GM23248 (cell line): Measurements from ENCODE around the gene PGP. TPM values are rescaled to one million over a fixed set of nuclear protein-coding genes. Genes with fewer than 3 reads are reported as not detected.

ENCODE experiments used
- DNase-seq: peaks from one replicate; pipeline ENCODE4 v3.0.0-alpha.2; 2015
- H2AFZ ChIP-seq: fragments of 200-600 bp; sonication (generic); 2 replicates; pipeline ENCODE4 v1.6.1; 2016; ENCODE audit warnings: antibody characterized with exemption
- H3F3A ChIP-seq: fragments of 200-600 bp; sonication (generic); 2 replicates; pipeline ENCODE4 v1.6.1; 2016; ENCODE audit warnings: mild to moderate bottlenecking, antibody characterized with exemption, mixed run types; ENCODE audit not compliant: insufficient read depth
- H3K27ac ChIP-seq: fragments of 200-600 bp; sonication (generic); 2 replicates; pipeline ENCODE4 v1.5.1; 2016; ENCODE audit warnings: mild to moderate bottlenecking
- H3K27me3 ChIP-seq: fragments of 200-600 bp; sonication (generic); replicated peaks from 2 replicates; pipeline ENCODE4 v1.6.1; 2016; ENCODE audit warnings: mild to moderate bottlenecking; ENCODE audit not compliant: insufficient read depth
- H3K36me3 ChIP-seq: fragments of 200-600 bp; sonication (generic); 2 replicates; pipeline ENCODE4 v1.6.1; 2016; ENCODE audit warnings: low read depth, mild to moderate bottlenecking
- H3K4me1 ChIP-seq: fragments of 200-600 bp; sonication (generic); 2 replicates; pipeline ENCODE4 v1.6.1; 2016; ENCODE audit warnings: mild to moderate bottlenecking; ENCODE audit not compliant: insufficient read depth
- H3K4me2 ChIP-seq: fragments of 200-600 bp; sonication (generic); one replicate; pipeline ENCODE4 v1.6.1; 2016; ENCODE audit warnings: mild to moderate bottlenecking; ENCODE audit not compliant: unreplicated experiment
- H3K4me3 ChIP-seq: fragments of 200-600 bp; sonication (generic); 2 replicates; pipeline ENCODE4 v1.5.1; 2016; ENCODE audit warnings: mild to moderate bottlenecking
- H3K79me2 ChIP-seq: fragments of 200-600 bp; sonication (generic); 2 replicates; pipeline ENCODE4 v1.6.1; 2016; ENCODE audit warnings: mild to moderate bottlenecking; ENCODE audit not compliant: insufficient read depth
- H3K9ac ChIP-seq: fragments of 200-600 bp; sonication (generic); 2 replicates; pipeline ENCODE4 v1.6.1; 2016; ENCODE audit warnings: mild to moderate bottlenecking
- H3K9me2 ChIP-seq: fragments of 200-600 bp; sonication (generic); 2 replicates; pipeline ENCODE4 v1.6.1; 2016; ENCODE audit warnings: mixed run types, mild to moderate bottlenecking, moderate library complexity; ENCODE audit not compliant: insufficient read depth
- H3K9me3 ChIP-seq: fragments of 200-600 bp; sonication (generic); one replicate; pipeline ENCODE4 v1.6.1; 2017; ENCODE audit warnings: low read depth
- H4K20me1 ChIP-seq: fragments of 200-600 bp; sonication (generic); 2 replicates; pipeline ENCODE4 v1.6.0; 2016; ENCODE audit not compliant: insufficient read depth
- EZH2 ChIP-seq: fragments of 200-600 bp; sonication (generic); IDR thresholded peaks from 2 replicates; pipeline ENCODE4 v1.6.1; 2018; ENCODE audit warnings: antibody characterized with exemption, mild to moderate bottlenecking; ENCODE audit not compliant: insufficient read depth, poor library complexity, severe bottlenecking
- EZH2phosphoT487 ChIP-seq: fragments of 200-600 bp; sonication (generic); IDR thresholded peaks from 2 replicates; pipeline ENCODE4 v1.6.1; 2018; ENCODE audit warnings: antibody characterized with exemption, moderate library complexity, mild to moderate bottlenecking, low read depth; ENCODE audit not compliant: insufficient read depth
- WGBS, 2 experiments: methylation state at CpG; one replicate each; pipeline ENCODE4 v1.1.6; 2015 to 2017; ENCODE audit warnings: low lambda C conversion rate in 2 of 2, low coverage in 1 of 2; ENCODE audit errors: missing lambda C conversion rate in 2 of 2; 5-methylcytosine and 5-hydroxymethylcytosine counted together
- in situ Hi-C: fragments of 300-500 bp; cut with MboI; formaldehyde crosslinking; loops from 2 replicates; pipeline ENCODE4 v1.15.0; 2020
- polyA plus RNA-seq: library from polyadenylated mRNA; unstranded; fragments of >200 nt; fragmentation: Nextera tagmentation; extraction: Ambion mirVana; gene quantifications from 2 replicates; pipeline ENCODE4 v1.2.1, GENCODE V29; 2016
- total RNA-seq: library from RNA; depleted of rRNA; stranded (reverse); fragments of >200 nt; shearing (Covaris generic); gene quantifications from 2 replicates; pipeline ENCODE4 v1.2.3, GENCODE V29; 2014

PGP gene
- total and polyA plus RNA-seq, 2 experiments from 2014 or later = 10.1 to 25.5 TPM

DNA sequence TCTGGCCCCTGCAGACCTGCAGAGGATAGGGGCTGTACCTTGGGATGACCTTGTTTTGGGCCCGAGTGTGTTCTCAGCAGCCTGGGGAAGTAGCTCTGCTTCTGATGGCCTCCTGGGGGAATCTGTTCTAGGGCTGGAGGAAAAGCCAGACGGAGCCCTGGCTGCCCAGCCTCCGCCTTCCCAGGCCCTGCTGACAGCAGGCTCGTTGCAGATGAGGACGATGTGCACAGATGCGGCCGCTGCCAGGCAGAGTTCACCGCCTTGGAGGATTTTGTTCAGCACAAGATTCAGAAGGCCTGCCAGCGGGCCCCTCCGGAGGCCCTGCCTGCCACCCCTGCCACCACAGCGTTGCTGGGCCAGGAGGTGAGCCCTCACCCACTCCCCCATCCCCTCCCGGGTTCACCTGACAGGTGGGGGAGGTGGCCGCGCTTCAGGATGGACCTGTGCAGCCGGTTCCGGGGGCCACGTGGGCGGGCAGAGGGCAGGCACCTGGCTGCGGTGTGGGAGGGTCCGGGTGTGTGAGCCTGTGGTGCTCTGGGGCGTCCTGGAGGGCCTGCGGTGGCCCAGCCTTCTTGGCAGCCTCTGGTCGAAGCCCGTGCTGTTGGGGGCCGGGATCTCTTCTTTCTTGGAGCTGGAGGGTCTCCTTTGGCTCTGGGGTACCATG lies 13.7 kb upstream of the PGP start:
- H4K20me1 ChIP-seq = no peaks in the 10 kb centered on the region
- H3K9me2 ChIP-seq = no peaks in the 10 kb centered on the region
- H3K9me3 ChIP-seq = no peaks in the 10 kb centered on the region
- in situ Hi-C loops = no loop called here
- 91 to 95% methylated on average over 21 to 25 of the region's 25 CpGs for WGBS, 2 experiments
- H3K36me3 ChIP-seq = no peaks in the 10 kb centered on the region; the same call in 1 of the 2 replicates
- H3F3A ChIP-seq = no peaks in the 10 kb centered on the region
- H3K4me3 ChIP-seq = no peak overlapping the region
- no peak overlapping the region for H3K27ac ChIP-seq
- no peak for TF ChIP-seq EZH2
- TF ChIP-seq EZH2phosphoT487 = no peak
- DNase-seq = no peak
- no peaks in the 10 kb centered on the region for H3K27me3 ChIP-seq
- no peak overlapping the region for H3K9ac ChIP-seq
- peaks cover 19% of the 10 kb centered on the region for H3K4me1 ChIP-seq
- peaks cover 56% of the 10 kb centered on the region for H3K79me2 ChIP-seq
- no peak overlapping the region for H2AFZ ChIP-seq
- no peak overlapping the region for H3K4me2 ChIP-seq

DNA sequence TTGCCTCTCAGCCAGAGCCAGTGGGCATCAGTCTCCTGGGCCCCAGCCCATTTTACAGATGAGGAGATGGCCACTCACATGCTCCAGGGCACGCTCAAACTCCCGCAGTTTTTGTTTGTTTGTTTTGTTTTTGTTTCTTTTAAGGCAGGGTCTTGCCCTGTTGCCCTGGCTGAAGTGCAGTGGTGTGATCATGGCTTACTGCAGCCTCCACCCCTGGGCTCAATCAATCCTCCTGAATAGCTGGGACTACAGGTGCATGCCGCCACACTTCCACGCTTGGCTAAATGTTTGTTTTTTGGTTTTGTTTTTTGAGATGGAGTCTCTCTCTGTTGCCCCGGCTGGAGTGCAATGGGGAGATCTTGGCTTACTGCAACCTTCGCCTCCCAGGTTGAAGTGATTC lies 12.3 kb upstream of the PGP start:
- Histone ChIP-seq H3K4me2 (no peak overlapping the region), H3K9me3 (no peaks in the 10 kb centered on the region), H2AFZ (no peak overlapping the region), H3K9me2 (no peaks in the 10 kb centered on the region), H3K27ac (no peak overlapping the region), H3K79me2 (peaks cover 56% of the 10 kb centered on the region), H3K4me1 (peaks cover 19% of the 10 kb centered on the region), H3K4me3 (no peak overlapping the region), H3F3A (no peaks in the 10 kb centered on the region), H3K36me3 (no peaks in the 10 kb centered on the region; the same call in 1 of the 2 replicates), H4K20me1 (no peaks in the 10 kb centered on the region), H3K9ac (no peak overlapping the region), H3K27me3 (no peaks in the 10 kb centered on the region)
- in situ Hi-C loops = no loop called here
- WGBS, 2 experiments = 94 to 98% methylated on average over 6 of the region's 6 CpGs
- TF ChIP-seq EZH2phosphoT487 (no peak), EZH2 (no peak)
- no peak for DNase-seq

DNA sequence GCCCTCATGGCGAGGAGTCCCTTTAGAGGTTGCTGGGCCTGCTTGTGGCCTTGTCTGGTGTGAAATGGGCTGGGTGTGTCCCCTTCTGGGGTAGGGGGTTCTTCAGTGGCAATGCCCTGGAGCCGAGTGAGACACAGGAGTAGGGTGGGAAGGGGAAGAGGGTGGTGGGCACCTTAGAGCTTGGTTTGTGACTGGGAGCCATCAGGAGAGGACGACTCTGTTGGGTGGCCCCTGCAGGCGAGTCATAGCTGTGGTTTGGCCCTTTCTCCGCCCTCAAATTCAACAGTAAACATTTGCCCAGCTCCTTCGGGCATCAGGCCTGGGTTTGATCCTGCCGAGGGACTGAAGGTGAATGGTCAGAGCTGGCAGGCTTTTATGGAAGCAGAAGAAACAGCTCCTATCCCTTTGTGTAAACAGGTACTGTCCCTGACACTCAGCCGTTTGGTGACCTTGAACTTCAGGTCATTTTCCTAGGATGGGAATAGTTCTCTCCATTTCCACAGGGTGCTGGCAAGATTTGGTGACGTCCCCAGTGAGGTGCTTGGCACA lies 11.7 kb upstream of the PGP start:
- no peaks in the 10 kb centered on the region; the same call in 1 of the 2 replicates for H3K36me3 ChIP-seq
- H3K9me2 ChIP-seq = no peaks in the 10 kb centered on the region
- no peaks in the 10 kb centered on the region for H4K20me1 ChIP-seq
- H3K79me2 ChIP-seq = peaks cover 56% of the 10 kb centered on the region
- no peak overlapping the region for H2AFZ ChIP-seq
- TF ChIP-seq EZH2phosphoT487 (no peak), EZH2 (no peak)
- H3F3A ChIP-seq = no peaks in the 10 kb centered on the region
- no peak for DNase-seq
- H3K9ac ChIP-seq = no peak overlapping the region
- H3K9me3 ChIP-seq = no peaks in the 10 kb centered on the region
- in situ Hi-C loops = no loop called here
- peaks cover 19% of the 10 kb centered on the region for H3K4me1 ChIP-seq
- H3K4me2 ChIP-seq = no peak overlapping the region
- WGBS, 2 experiments = 77 to 78% methylated on average over 9 of the region's 9 CpGs
- no peaks in the 10 kb centered on the region for H3K27me3 ChIP-seq
- H3K27ac ChIP-seq = no peak overlapping the region
- H3K4me3 ChIP-seq = no peak overlapping the region

DNA sequence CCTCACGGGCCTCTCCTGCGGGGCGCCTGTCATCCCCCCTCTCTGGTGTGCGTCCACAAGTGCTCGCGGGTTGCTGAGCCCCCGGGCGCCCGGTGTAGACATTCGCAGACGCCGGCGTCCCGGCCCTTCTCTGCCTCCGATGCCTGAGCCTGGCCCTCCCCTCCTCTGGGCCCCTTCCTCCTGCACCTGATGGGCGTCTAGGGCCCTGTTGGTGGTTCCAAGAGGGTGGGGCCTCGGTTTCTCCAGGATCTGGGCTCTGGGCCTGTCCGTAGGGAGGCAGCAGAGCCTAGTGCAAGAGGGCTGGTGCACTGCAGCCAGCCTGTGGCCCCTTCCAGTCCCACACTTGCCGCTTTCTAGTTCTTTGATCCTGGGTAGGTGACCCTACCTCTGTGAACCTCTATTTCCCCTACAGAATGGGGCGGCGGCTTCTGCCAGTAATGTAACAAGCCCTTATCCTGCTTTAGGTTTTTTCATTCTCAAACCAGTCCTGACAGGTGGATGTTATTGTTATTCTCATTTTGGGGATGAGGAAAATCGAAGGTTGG lies 9.4 kb upstream of the PGP start:
- DNase-seq = peak; percentile 74
- Histone ChIP-seq H3K9ac (peak overlapping the region; percentile 89), H3K9me3 (no peaks in the 10 kb centered on the region), H3K79me2 (peaks cover 54% of the 10 kb centered on the region), H3K27ac (peak overlapping the region; percentile 51), H3K4me3 (peak overlapping the region; percentile 83), H2AFZ (peak overlapping the region; percentile 72), H3K36me3 (no peaks in the 10 kb centered on the region), H3K9me2 (no peaks in the 10 kb centered on the region), H3K4me2 (peak overlapping the region; percentile 90), H3F3A (no peaks in the 10 kb centered on the region), H3K27me3 (no peaks in the 10 kb centered on the region), H3K4me1 (peaks cover 19% of the 10 kb centered on the region), H4K20me1 (no peaks in the 10 kb centered on the region)
- TF ChIP-seq EZH2phosphoT487 = no peak
- TF ChIP-seq EZH2 = no peak
- in situ Hi-C loops = no loop called here
- WGBS, 2 experiments = 7 to 8% methylated on average over 22 of the region's 22 CpGs
